Measurements from ENCODE around the gene SLC35A5.

SLC35A5 gene

GRCh38 chr3:112627919-112628466, 66.1 kb downstream of the SLC35A5 start:
- no peak for DNase-seq

DNA sequence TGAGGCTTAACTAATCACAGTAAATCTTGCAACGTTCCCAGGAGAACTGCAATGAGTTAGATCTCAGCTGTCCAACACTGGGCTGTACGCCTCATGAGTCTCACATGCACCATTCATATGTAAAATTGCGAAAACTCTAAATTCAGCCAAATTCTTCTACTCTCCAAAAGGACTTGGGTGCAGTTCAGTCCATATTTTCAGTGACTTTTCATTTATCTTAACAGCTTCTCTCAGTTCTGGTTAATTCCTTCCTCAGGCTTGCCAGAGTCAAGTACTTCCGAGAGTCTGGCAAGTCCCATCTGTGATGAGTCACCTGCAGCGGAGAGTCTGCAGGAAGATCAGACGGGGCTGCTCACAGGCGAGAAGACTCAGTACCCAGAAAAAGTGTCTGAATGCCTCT, 67.6 kb downstream of the SLC35A5 start:
- no peak for DNase-seq

DNA sequence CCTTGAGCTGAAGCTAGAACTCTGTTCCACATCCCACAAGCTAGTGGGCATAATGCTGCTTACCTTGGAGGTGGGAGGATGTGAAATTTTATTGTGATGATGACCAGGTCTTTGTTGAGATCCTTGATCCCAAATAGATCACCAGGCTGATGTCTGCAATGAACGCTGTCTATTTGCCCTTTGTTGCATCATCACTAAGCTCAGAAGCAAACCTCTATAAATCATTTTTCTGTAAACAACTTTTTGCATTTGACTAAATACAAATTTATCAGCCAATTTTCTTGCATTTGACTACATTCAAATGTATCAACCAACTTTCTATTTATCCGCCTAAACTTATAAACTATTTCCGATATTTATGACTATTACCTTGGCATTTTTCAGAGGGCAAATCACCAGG, 69.4 kb downstream of the SLC35A5 start:
- DNase-seq: no peak

- DNase-seq: no peak
These were observed 70.8 kb downstream of the SLC35A5 start for GRCh38 chr3:112632596-112632995.

DNA sequence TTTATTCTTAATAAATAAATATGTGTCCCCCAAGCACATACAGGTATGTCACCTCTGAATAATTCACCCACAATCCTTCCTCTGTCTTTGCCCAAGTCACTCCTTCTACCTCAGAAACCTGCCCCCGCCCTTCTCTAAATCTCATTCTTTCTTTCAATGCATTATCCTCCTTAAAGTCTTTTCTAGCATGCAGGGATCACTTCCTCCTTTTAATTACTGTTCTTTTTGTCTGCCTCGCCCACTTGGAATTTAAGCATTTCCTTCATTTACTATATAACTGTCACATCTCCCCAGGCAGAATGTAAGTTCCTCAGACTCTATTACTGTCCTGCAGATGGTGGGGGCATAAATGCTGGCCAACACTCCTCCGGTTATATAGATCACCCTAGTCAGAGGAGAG, 71.3 kb downstream of the SLC35A5 start:
- no peak for DNase-seq

DNA sequence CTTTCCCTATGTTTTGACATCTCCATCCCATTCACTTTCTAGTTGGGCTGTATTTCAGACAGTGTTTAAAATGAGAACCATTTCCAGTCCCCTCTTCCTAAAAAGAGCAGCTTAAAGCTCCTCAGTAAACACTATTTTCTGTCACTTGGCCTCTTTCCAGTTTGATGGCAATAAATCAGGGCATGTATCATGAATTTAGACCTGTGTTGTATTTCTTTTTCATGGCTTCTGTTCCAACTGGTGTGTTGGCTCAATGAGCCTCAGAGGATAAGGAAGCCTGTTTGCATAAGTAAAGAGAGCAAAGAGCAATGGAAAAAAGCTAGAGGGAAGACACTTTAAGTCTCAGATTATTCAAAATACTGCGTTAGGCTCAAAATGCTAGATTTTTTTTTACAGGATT, 71.9 kb downstream of the SLC35A5 start:
- DNase-seq: no peak

- no peak for DNase-seq
These were observed 73.1 kb downstream of the SLC35A5 start for GRCh38 chr3:112634786-112635541.

Data from activated T-cell treated with anti-CD3 and anti-CD28 coated beads, Interleukin-2, amount 50 U/mL, for 48 hours (primary cell).